ENCODE results near the gene NPAS3. TPM values are rescaled to one million over a fixed set of nuclear protein-coding genes. Genes with fewer than 3 reads are reported as not detected.

Gene NPAS3
- total and polyA plus RNA-seq, 2 of the 8 experiments (the other 6 are each of a cell fraction or from before 2014, with no cell fraction given) = 0.11 to 0.60 TPM

- H3K79me2 ChIP-seq (ENCODE audit: control insufficient read depth in 1 of 2, insufficient read depth in 2 of 2, low read length in 2 of 2) = no peaks in the 10 kb centered on the region
- H4K8ac ChIP-seq (ENCODE audit: extremely low read depth, insufficient read depth, low read length) = no peak overlapping the region
- no peaks in the 10 kb centered on the region for H3K36me3 ChIP-seq (ENCODE audit: control insufficient read depth in 2 of 4, insufficient read depth in 4 of 4, low read length in 3 of 4)
- FAIRE-seq (no peak), DNase-seq (ENCODE audit: low read depth in 1 of 2, low spot score in 2 of 2) (no peak)
- no peak overlapping the region for H3K18ac ChIP-seq (ENCODE audit: extremely low read depth, low read length)
- H3K14ac ChIP-seq (ENCODE audit: insufficient read length) = no peak overlapping the region
- no peaks in the 10 kb centered on the region for H4K20me1 ChIP-seq (replicated peaks in 1 of 2; ENCODE audit: control insufficient read depth in 1 of 2, insufficient read depth in 2 of 2, low read length in 2 of 2)
- H2AK5ac ChIP-seq (ENCODE audit: low read depth, low read length) = no peak overlapping the region
- H3K4ac ChIP-seq (replicated peaks; ENCODE audit: insufficient read length, low read depth, low read length) = no peak overlapping the region
- no peak overlapping the region for H2AFZ ChIP-seq (ENCODE audit: low read length)
- no peaks in the 10 kb centered on the region for H3K79me1 ChIP-seq (ENCODE audit: low read depth, low read length)
- no peak overlapping the region for H2BK120ac ChIP-seq (replicated peaks; ENCODE audit: low read depth, low read length)
- H3K9me3 ChIP-seq (ENCODE audit: insufficient read depth in 2 of 2, low read depth in 1 of 2, low read length in 1 of 2) = no peaks in the 10 kb centered on the region
- no peak overlapping the region for H3K23ac ChIP-seq (ENCODE audit: insufficient read length)
- no peaks in the 10 kb centered on the region; the same call in 1 of the 2 replicates for H3K23me2 ChIP-seq (ENCODE audit: low read depth, low read length)
- H3K4me1 ChIP-seq (replicated peaks in 1 of 4; ENCODE audit: control insufficient read depth in 3 of 4, insufficient read depth in 4 of 4, low read length in 3 of 4) = peaks cover 0 to 7% (median 4%) of the 10 kb centered on the region in 4 experiments; a peak in 4 of 7 replicates
- no peak overlapping the region for H2BK15ac ChIP-seq (ENCODE audit: low read length)
- no peak overlapping the region for H3K27ac ChIP-seq (ENCODE audit: low read depth, low read length)
- H4K91ac ChIP-seq (replicated peaks; ENCODE audit: insufficient read length, low read length) = no peak overlapping the region
- no peak overlapping the region for H3K4me3 ChIP-seq (ENCODE audit: extremely low read depth in 1 of 4, insufficient read depth in 2 of 4, low read depth in 3 of 4, low read length in 4 of 4)
- H2BK20ac ChIP-seq (ENCODE audit: low read length) = no peak overlapping the region
- H3K4me2 ChIP-seq (ENCODE audit: insufficient read depth in 1 of 2, low read depth in 2 of 2, low read length in 2 of 2) = no peak overlapping the region
- WGBS, 2 experiments (ENCODE audit: extremely low coverage in 1 of 2, insufficient coverage in 1 of 2, insufficient read length in 1 of 2, insufficient replicate concordance in 2 of 2, low coverage in 1 of 2, low lambda C conversion rate in 2 of 2, missing lambda C conversion rate in 1 of 2) = 82% methylated on average over 1 of the region's 1 CpG; no CpG with 5 or more reads in 1 of the 2 experiments
- ChIA-PET POLR2A (ENCODE audit: partially characterized antibody) (no interaction called here), CTCF (ENCODE audit: partially characterized antibody) (interaction anchor here (0.6 to 7.2 kb wide), 6 partner anchors 9 to 382 kb away, joined by 3 to 80 read pairs (median 10); no protein-coding TSS in a partner anchor)
- no peak overlapping the region for H4K5ac ChIP-seq (ENCODE audit: insufficient read length, low read depth, low read length)
- H2BK12ac ChIP-seq (ENCODE audit: low read depth, low read length) = no peak overlapping the region
- no peak overlapping the region for H2BK5ac ChIP-seq (ENCODE audit: low read depth, low read length)
- H3K27me3 ChIP-seq (replicated peaks in 1 of 4; ENCODE audit: control insufficient read depth in 3 of 4, extremely low read depth in 1 of 4, insufficient read depth in 3 of 4, low read length in 3 of 4) = no peaks in the 10 kb centered on the region
- no peak overlapping the region for H3K9ac ChIP-seq (replicated peaks in 1 of 4; ENCODE audit: extremely low read depth in 1 of 4, low read depth in 3 of 4, low read length in 3 of 4)
- H3K56ac ChIP-seq (replicated peaks; ENCODE audit: insufficient read length, low read depth, low read length) = no peak overlapping the region
- TF ChIP-seq JUN (IDR thresholded peaks at IDR 0.05; ENCODE audit: low read depth, low read length) (no peak), SAP30 (IDR thresholded peaks at IDR 0.05; ENCODE audit: insufficient read depth, insufficient replicate concordance, low read length) (no peak), ATF3 (IDR thresholded peaks at IDR 0.05; ENCODE audit: insufficient read depth, low read depth, low read length) (no peak), CBX8 (IDR thresholded peaks at IDR 0.05; ENCODE audit: borderline replicate concordance, low read depth, low read length) (no peak), NANOG (IDR thresholded peaks at IDR 0.05; ENCODE audit: insufficient read depth, low read depth, low read length, poor library complexity, severe bottlenecking) (no peak), ATF2 (IDR thresholded peaks at IDR 0.05; ENCODE audit: low read length) (no peak), SIX5 (IDR thresholded peaks at IDR 0.05; ENCODE audit: low read depth, low read length) (no peak), CTBP2 (IDR thresholded peaks at IDR 0.05; ENCODE audit: borderline replicate concordance, insufficient read depth, insufficient read length, low read length) (no peak), POLR2AphosphoS5 (IDR thresholded peaks at IDR 0.05; ENCODE audit: low read depth, low read length) (no peak), SP2 (IDR thresholded peaks at IDR 0.05; ENCODE audit: low read length) (no peak), RXRA (IDR thresholded peaks at IDR 0.05; ENCODE audit: insufficient read depth, low read depth, low read length) (no peak), JUND (IDR thresholded peaks at IDR 0.05; ENCODE audit: low read length) (no peak)
These were observed 908.4 kb downstream of the NPAS3 start for GRCh38 chr14:33847066-33847465.

Measured in H1 (cell line).